GM23248 (cell line): Measurements from ENCODE around the gene DGKA.

Experiments
- EZH2 ChIP-seq: fragments of 200-600 bp; sonication (generic); IDR thresholded peaks from 2 replicates; pipeline ENCODE4 v1.6.1; 2018; ENCODE audit warnings: antibody characterized with exemption, mild to moderate bottlenecking; ENCODE audit not compliant: insufficient read depth, poor library complexity, severe bottlenecking
- EZH2phosphoT487 ChIP-seq: fragments of 200-600 bp; sonication (generic); IDR thresholded peaks from 2 replicates; pipeline ENCODE4 v1.6.1; 2018; ENCODE audit warnings: antibody characterized with exemption, moderate library complexity, mild to moderate bottlenecking, low read depth; ENCODE audit not compliant: insufficient read depth

- TF ChIP-seq EZH2: no peak
- no peak for TF ChIP-seq EZH2phosphoT487
Observed at GRCh38 chr12:55972456-55972855, 41.5 kb downstream of the DGKA start.
